Karpas-422 (cell line): Measurements from ENCODE around the gene CUZD1. TPM values are rescaled to one million over a fixed set of nuclear protein-coding genes. Genes with fewer than 3 reads are reported as not detected.

ENCODE experiments used
- DNase-seq: peaks from one replicate; pipeline ENCODE4 v3.0.0-alpha.2; 2015
- H2AFZ ChIP-seq: fragments of 200-600 bp; sonication (generic); 2 replicates; pipeline ENCODE4 v1.6.1; 2014; ENCODE audit warnings: antibody characterized with exemption, low read length, mixed read lengths
- H3K27ac ChIP-seq: fragments of 200-600 bp; sonication (generic); 2 replicates; pipeline ENCODE4 v1.5.1; 2014; ENCODE audit warnings: mild to moderate bottlenecking, low read length, moderate library complexity
- H3K27me3 ChIP-seq: fragments of 200-600 bp; sonication (generic); 2 replicates; pipeline ENCODE4 v1.6.1; 2014; ENCODE audit warnings: low read length, mixed read lengths
- H3K36me3 ChIP-seq: fragments of 200-600 bp; sonication (generic); 2 replicates; pipeline ENCODE4 v1.6.1; 2014; ENCODE audit warnings: low read length, mixed read lengths; ENCODE audit not compliant: insufficient read depth
- H3K4me1 ChIP-seq: fragments of 200-600 bp; sonication (generic); 2 replicates; pipeline ENCODE4 v1.6.1; 2014; ENCODE audit warnings: mild to moderate bottlenecking, low read length, mixed read lengths
- H3K4me2 ChIP-seq: fragments of 200-600 bp; sonication (generic); 2 replicates; pipeline ENCODE4 v1.6.1; 2014; ENCODE audit warnings: low read length, low read depth, mild to moderate bottlenecking; ENCODE audit not compliant: poor library complexity, severe bottlenecking
- H3K4me3 ChIP-seq: fragments of 200-600 bp; sonication (generic); 2 replicates; pipeline ENCODE4 v1.5.1; 2014; ENCODE audit warnings: mild to moderate bottlenecking, antibody characterized with exemption, low read length, mixed read lengths
- H3K79me2 ChIP-seq: fragments of 200-600 bp; sonication (generic); 2 replicates; pipeline ENCODE4 v1.6.1; 2014; ENCODE audit warnings: mild to moderate bottlenecking, low read length, mixed read lengths
- H3K9ac ChIP-seq: fragments of 200-600 bp; sonication (generic); 2 replicates; pipeline ENCODE4 v1.6.0; 2014; ENCODE audit warnings: low read length
- H3K9me2 ChIP-seq: fragments of 200-600 bp; sonication (generic), shearing (Covaris generic); replicated peaks from 2 replicates; pipeline ENCODE4 v1.6.0; 2014; ENCODE audit warnings: mild to moderate bottlenecking, low read length, moderate library complexity; ENCODE audit not compliant: insufficient read depth
- H3K9me3 ChIP-seq: fragments of 300-700, 200-600 bp; sonication (generic); 2 replicates; pipeline ENCODE4 v1.6.1; 2014; ENCODE audit warnings: low read length, mixed read lengths
- H4K20me1 ChIP-seq: fragments of 200-600 bp; sonication (generic); 2 replicates; pipeline ENCODE4 v1.6.1; 2014; ENCODE audit warnings: mild to moderate bottlenecking, antibody characterized with exemption, low read length, low read depth; ENCODE audit not compliant: insufficient read depth
- total RNA-seq: library from RNA; depleted of rRNA; stranded (reverse); fragments of >200 nt; shearing (Covaris generic); gene quantifications from 2 replicates; pipeline ENCODE4 v1.2.3, GENCODE V29; 2014; ENCODE audit warnings: low replicate concordance; rRNA removed

Gene CUZD1
- 1.1 and 1.2 TPM in 2 replicates for total RNA-seq

DNA sequence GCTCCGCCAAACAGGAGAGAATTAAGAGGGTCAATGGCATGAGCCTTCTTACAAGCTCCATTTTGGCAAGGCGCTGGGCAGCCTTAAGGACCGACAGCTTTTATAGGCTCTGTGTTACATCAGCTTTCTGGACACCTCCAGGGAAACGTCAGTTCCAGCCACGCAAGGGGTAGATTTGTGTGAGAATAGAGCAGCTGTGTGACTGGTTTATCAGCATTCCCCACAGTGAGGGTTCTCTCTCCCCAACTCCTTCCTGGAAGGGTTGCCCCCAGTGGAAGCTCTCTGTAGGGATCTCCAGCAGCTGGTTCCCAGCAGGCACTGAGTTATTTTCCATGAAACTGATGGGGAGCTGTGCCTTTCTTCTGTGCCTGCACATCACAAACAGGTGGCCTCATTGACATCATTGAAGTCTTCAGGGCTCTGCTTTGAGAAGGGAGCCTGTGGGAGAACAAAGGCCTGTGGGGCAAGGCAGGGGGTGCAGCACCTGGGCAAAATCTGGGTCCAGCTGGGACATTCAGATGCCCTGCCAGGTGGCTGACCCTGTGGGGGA is at the start of gene CUZD1:
TSS of gene CUZD1 (minus strand) at position 75 of the 550 bp plus-strand sequence. CDS start at position 61, 14 bp downstream.
- Histone ChIP-seq H3K4me3 (no peak within 1 kb of the TSS), H2AFZ (no peak within 1 kb of the TSS), H3K4me1 (no peaks in the 10 kb centered on the region), H3K9me3 (no peaks in the 10 kb centered on the region), H3K36me3 (no peaks in the 10 kb centered on the region), H3K27me3 (no peaks in the 10 kb centered on the region), H3K9ac (no peak within 1 kb of the TSS), H3K79me2 (no peaks in the 10 kb centered on the region), H3K9me2 (no peaks in the 10 kb centered on the region), H3K4me2 (no peak within 1 kb of the TSS), H4K20me1 (no peaks in the 10 kb centered on the region), H3K27ac (no peak within 1 kb of the TSS)
- DNase-seq, result no peak

- Histone ChIP-seq H3K79me2 (no peaks in the 10 kb centered on the region), H3K9me2 (no peaks in the 10 kb centered on the region), H2AFZ (no peak overlapping the region), H3K27ac (no peak overlapping the region), H3K4me1 (no peaks in the 10 kb centered on the region), H3K27me3 (no peaks in the 10 kb centered on the region), H4K20me1 (no peaks in the 10 kb centered on the region), H3K4me2 (no peak overlapping the region), H3K9ac (no peak overlapping the region), H3K36me3 (no peaks in the 10 kb centered on the region), H3K9me3 (no peaks in the 10 kb centered on the region), H3K4me3 (no peak overlapping the region)
- DNase-seq, result no peak
Measured at GRCh38 chr10:122894261-122894944, 48.7 kb upstream of the CUZD1 start.

- no peaks in the 10 kb centered on the region for H3K36me3 ChIP-seq
- no peak overlapping the region for H2AFZ ChIP-seq
- peaks cover 9% of the 10 kb centered on the region for H3K4me1 ChIP-seq
- peaks cover 10% of the 10 kb centered on the region for H3K79me2 ChIP-seq
- no peak overlapping the region for H3K27ac ChIP-seq
- no peaks in the 10 kb centered on the region for H3K9me2 ChIP-seq
- H3K4me2 ChIP-seq, result no peak overlapping the region
- no peak overlapping the region for H3K9ac ChIP-seq
- no peaks in the 10 kb centered on the region for H3K27me3 ChIP-seq
- no peaks in the 10 kb centered on the region for H4K20me1 ChIP-seq
- H3K4me3 ChIP-seq, result no peak overlapping the region
- no peak for DNase-seq
- no peaks in the 10 kb centered on the region for H3K9me3 ChIP-seq
Measured at GRCh38 chr10:122884166-122884565, 38.5 kb upstream of the CUZD1 start.

DNA sequence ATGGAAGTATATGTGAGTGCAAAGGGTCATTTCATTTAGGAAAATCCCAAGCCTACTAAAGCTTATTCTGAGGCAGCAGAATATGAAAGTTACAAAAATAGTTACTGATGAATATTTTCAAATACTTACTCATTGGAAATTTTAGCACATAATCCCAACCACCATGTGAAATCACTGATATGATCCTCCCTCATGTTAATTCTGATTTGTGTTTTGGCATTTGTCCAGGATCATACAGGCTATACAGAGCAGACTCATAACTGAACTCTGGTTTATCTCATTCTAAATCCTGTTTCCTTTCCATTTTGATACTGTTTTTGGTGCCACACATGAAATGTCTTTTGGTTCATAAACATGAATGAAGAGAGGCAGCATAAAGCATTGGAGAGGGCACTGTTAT is 37.1 kb upstream of the CUZD1 start:
- no peak for DNase-seq
- Histone ChIP-seq H3K9me3 (no peaks in the 10 kb centered on the region), H3K27me3 (no peaks in the 10 kb centered on the region), H3K4me3 (no peak overlapping the region), H3K36me3 (0 out of 2 replicates have a peak, but pooled peaks cover 2% of the 10 kb centered on the region), H3K27ac (no peak overlapping the region), H3K9me2 (no peaks in the 10 kb centered on the region), H3K4me2 (no peak overlapping the region), H3K79me2 (peaks cover 24% of the 10 kb centered on the region), H3K4me1 (peaks cover 11% of the 10 kb centered on the region), H3K9ac (no peak overlapping the region), H4K20me1 (no peaks in the 10 kb centered on the region), H2AFZ (no peak overlapping the region)

GRCh38 chr10:122879339-122880273 is 33.9 kb upstream of the CUZD1 start, which contains the start of gene FAM24B:
Gene FAM24B, minus strand, starts transcription at chr10:122879581. Its CDS starts 29,066 bp downstream, at chr10:122850515.
- peak within 1 kb of the TSS; percentile 58 for H3K27ac ChIP-seq
- peak within 1 kb of the TSS; percentile 80 for H3K4me2 ChIP-seq
- H3K79me2 ChIP-seq, result peaks cover 55% of the 10 kb centered on the region
- peak within 1 kb of the TSS; percentile 79 for H3K4me3 ChIP-seq
- no peaks in the 10 kb centered on the region for H4K20me1 ChIP-seq
- H3K27me3 ChIP-seq, result no peaks in the 10 kb centered on the region
- H3K9ac ChIP-seq, result peak within 1 kb of the TSS; percentile 85
- H3K9me3 ChIP-seq, result no peaks in the 10 kb centered on the region
- H3K9me2 ChIP-seq, result no peaks in the 10 kb centered on the region
- H2AFZ ChIP-seq, result peak within 1 kb of the TSS; percentile 27; the same call in 1 of the 2 replicates
- peak; percentile 96 for DNase-seq
- peaks cover 6% of the 10 kb centered on the region; the same call in 1 of the 2 replicates for H3K36me3 ChIP-seq
- H3K4me1 ChIP-seq, result peaks cover 12% of the 10 kb centered on the region

DNA sequence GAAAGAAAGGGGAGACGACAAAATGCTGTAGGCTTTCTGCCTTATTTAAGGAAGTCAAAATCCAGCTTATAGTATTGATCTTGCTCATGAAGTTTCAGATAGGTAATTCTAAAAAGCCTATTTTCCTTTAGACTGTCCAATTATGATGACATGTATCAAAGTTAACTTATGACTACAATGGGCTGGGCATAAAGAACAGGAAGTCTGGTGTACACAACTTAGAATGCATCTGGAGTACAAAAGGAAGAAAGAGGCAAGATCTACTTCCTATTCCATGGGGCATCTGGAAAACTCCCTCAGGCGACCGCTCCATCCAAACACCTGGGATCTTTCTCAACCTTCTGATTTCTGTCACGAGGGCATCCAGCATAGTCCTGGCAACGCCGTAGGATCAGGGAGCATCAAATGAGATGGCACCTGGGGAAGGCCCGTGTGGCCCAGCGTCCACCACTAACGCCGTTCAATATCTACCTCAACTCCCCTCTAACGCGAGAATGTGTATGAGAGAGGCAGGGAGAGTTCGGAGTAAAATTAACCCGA is 33.2 kb upstream of the CUZD1 start:
- H3K27me3 ChIP-seq, result no peaks in the 10 kb centered on the region
- peak; percentile 50 for DNase-seq
- peaks cover 63% of the 10 kb centered on the region for H3K79me2 ChIP-seq

GRCh38 chr10:122877264-122877663 is 31.6 kb upstream of the CUZD1 start:
- Histone ChIP-seq H2AFZ (no peak overlapping the region), H3K27ac (no peak overlapping the region), H3K79me2 (peaks cover 74% of the 10 kb centered on the region), H3K4me2 (no peak overlapping the region), H4K20me1 (no peaks in the 10 kb centered on the region), H3K9me3 (no peaks in the 10 kb centered on the region), H3K9ac (no peak overlapping the region), H3K9me2 (no peaks in the 10 kb centered on the region), H3K36me3 (peaks cover 6% of the 10 kb centered on the region; the same call in 1 of the 2 replicates), H3K27me3 (no peaks in the 10 kb centered on the region), H3K4me1 (peaks cover 12% of the 10 kb centered on the region), H3K4me3 (no peak overlapping the region)
- DNase-seq, result no peak

More for the DNA sequence above, 33.2 kb upstream of the CUZD1 start:
- peak overlapping the region; percentile 79 for H3K4me3 ChIP-seq
- H3K4me2 ChIP-seq, result peak overlapping the region; percentile 80
- H3K36me3 ChIP-seq, result peaks cover 6% of the 10 kb centered on the region; the same call in 1 of the 2 replicates
- H3K9me3 ChIP-seq, result no peaks in the 10 kb centered on the region
- no peaks in the 10 kb centered on the region for H4K20me1 ChIP-seq
- peak overlapping the region; percentile 85 for H3K9ac ChIP-seq
- H3K4me1 ChIP-seq, result peaks cover 12% of the 10 kb centered on the region
- H3K27ac ChIP-seq, result peak overlapping the region; percentile 42; the same call in 1 of the 2 replicates
- peak overlapping the region; percentile 27; the same call in 1 of the 2 replicates for H2AFZ ChIP-seq
- no peaks in the 10 kb centered on the region for H3K9me2 ChIP-seq
